HepG2 (cell line): Measurements from ENCODE around the gene DENND5A. TPM values are rescaled to one million over a fixed set of nuclear protein-coding genes. Genes with fewer than 3 reads are reported as not detected.

Experiments
- ATAC-seq: fragments of 200-7000 bp; cut with Tn5 transposase; 3 replicates; pipeline ENCODE4 v1.9.1; 2020; ENCODE audit warnings: mild to moderate bottlenecking, moderate library complexity
- BruUV-seq: library from RNA; stranded (reverse); fragments of 400-500 nt; replicated peaks from 2 replicates; lab custom pipeline; 2021; lab: Mats Ljungman, UMichigan
- CTCF ChIA-PET: fragments of 300-600 bp; formaldehyde crosslinking; extraction: SDS; loops from one replicate; lab custom pipeline; 2021; ENCODE audit warnings: low total read pairs, inconsistent platforms, low intra/inter-chr PET ratio; lab: Yijun Ruan, JAX
- POLR2A ChIA-PET: fragments of 350-600 bp; sonication (Branson Sonifier 250); formaldehyde crosslinking; loops from one replicate; lab custom pipeline; 2020; ENCODE audit warnings: antibody characterized with exemption, inconsistent platforms; lab: Yijun Ruan, JAX
- DNase-seq: peaks from one replicate; pipeline ENCODE4 v3.0.0-alpha.2; 2015; ENCODE audit warnings: low spot score
- FAIRE-seq: peaks from 3 replicates; lab custom pipeline; 2011; peaks lifted over from hg19 to GRCh38; lab: Jason Lieb, UNC
- H2AFZ ChIP-seq: one replicate; pipeline ENCODE4 v1.6.1; 2011; ENCODE audit warnings: low read length, inconsistent platforms
- H3K27ac ChIP-seq: fragments of 300-600 bp; 3 replicates; pipeline ENCODE4 v1.8.0; 2011; ENCODE audit warnings: mixed run types, mild to moderate bottlenecking, mixed read lengths, low read length, inconsistent platforms; ENCODE audit not compliant: insufficient read depth; ENCODE audit errors: extremely low read length
- H3K27me3 ChIP-seq, 2 experiments: fragments of 200-600 bp in 1 of 2; 2 replicates in 1 of 2; 3 replicates in 1 of 2; pipeline versions ENCODE4 v1.6.0 to v1.8.0; 2011; ENCODE audit warnings: low read length in 2 of 2, mild to moderate bottlenecking in 2 of 2, moderate library complexity in 2 of 2, inconsistent platforms in 1 of 2; ENCODE audit not compliant: insufficient read depth in 2 of 2, control insufficient read depth in 1 of 2
- H3K36me3 ChIP-seq, 2 experiments: fragments of 200-600 bp in 1 of 2; replicated peaks in 1 of 2; 2 replicates in 1 of 2; 3 replicates in 1 of 2; pipeline versions ENCODE4 v1.5.1 to v1.8.0; 2011; ENCODE audit warnings: low read length in 2 of 2, inconsistent platforms in 1 of 2; ENCODE audit not compliant: insufficient read depth in 2 of 2, control insufficient read depth in 1 of 2
- H3K4me1 ChIP-seq: 2 replicates; pipeline ENCODE4 v1.5.1; 2012; ENCODE audit warnings: low read length, inconsistent platforms; ENCODE audit not compliant: insufficient read depth
- H3K4me2 ChIP-seq: 2 replicates; pipeline ENCODE4 v1.6.0; 2011; ENCODE audit warnings: low read depth, low read length, inconsistent platforms
- H3K4me3 ChIP-seq, 3 experiments: fragments of 200-600 bp in 1 of 3; sonication (generic), shearing (Covaris generic) in 1 of 3; replicated peaks in 1 of 3; 2 replicates each; pipeline ENCODE4 v1.5.1; 2011 to 2016; ENCODE audit warnings: low read length in 3 of 3, inconsistent platforms in 2 of 3, low read depth in 2 of 3, mild to moderate bottlenecking in 2 of 3, control low read depth in 1 of 3, mixed read lengths in 1 of 3; ENCODE audit not compliant: insufficient read depth in 1 of 3
- H3K79me2 ChIP-seq: one replicate; pipeline ENCODE4 v1.6.1; 2011; ENCODE audit warnings: low read length, inconsistent platforms; ENCODE audit not compliant: insufficient read depth
- H3K9ac ChIP-seq: 2 replicates; pipeline ENCODE4 v1.6.0; 2011; ENCODE audit warnings: mild to moderate bottlenecking, low read depth, low read length, inconsistent platforms; ENCODE audit not compliant: insufficient read depth
- H3K9me3 ChIP-seq: 2 replicates; pipeline ENCODE4 v1.5.1; 2012; ENCODE audit warnings: mild to moderate bottlenecking, low read length
- H4K20me1 ChIP-seq: 2 replicates; pipeline ENCODE4 v1.6.0; 2011; ENCODE audit warnings: inconsistent platforms, mild to moderate bottlenecking, low read length, moderate library complexity; ENCODE audit not compliant: insufficient read depth
- CSRNP2 ChIP-seq: sonication (generic); formaldehyde crosslinking; conservative IDR thresholded peaks from 2 replicates; pipeline ENCODE4 v1.8.0; 2022; ENCODE audit warnings: low read depth, missing genetic modification reagents
- JUN ChIP-seq: sonication (generic); formaldehyde crosslinking; IDR thresholded peaks from 2 replicates; pipeline ENCODE4 v1.4.0; 2020; ENCODE audit warnings: mild to moderate bottlenecking, missing genetic modification reagents
- LRRFIP1 ChIP-seq: sonication (generic); formaldehyde crosslinking; conservative IDR thresholded peaks from 2 replicates; pipeline ENCODE4 v1.4.0; 2020; ENCODE audit warnings: missing genetic modification reagents
- NBN ChIP-seq: fragments of 450-650 bp; conservative IDR thresholded peaks from 2 replicates; pipeline ENCODE4 v1.6.1; 2017
- POGZ ChIP-seq: sonication (generic); formaldehyde crosslinking; IDR thresholded peaks from 2 replicates; pipeline ENCODE4 v1.4.0; 2020; ENCODE audit warnings: mild to moderate bottlenecking, missing genetic modification reagents
- RBM22 ChIP-seq: fragments of 200-400 bp; formaldehyde crosslinking; optimal IDR thresholded peaks from 2 replicates; pipeline ENCODE3; 2017; ENCODE audit warnings: mild to moderate bottlenecking, low read length, moderate library complexity
- SATB2 ChIP-seq: sonication (generic); formaldehyde crosslinking; IDR thresholded peaks from 2 replicates; pipeline ENCODE4 v1.5.0; 2020; ENCODE audit warnings: missing genetic modification reagents
- TFDP2 ChIP-seq: sonication (generic); formaldehyde crosslinking; IDR thresholded peaks from 2 replicates; pipeline ENCODE4 v1.4.0; 2020; ENCODE audit warnings: missing genetic modification reagents
- XBP1 ChIP-seq: sonication (generic); formaldehyde crosslinking; IDR thresholded peaks from 2 replicates; pipeline ENCODE4 v1.5.0; 2020; ENCODE audit warnings: missing genetic modification reagents
- YEATS4 ChIP-seq: sonication (generic); formaldehyde crosslinking; IDR thresholded peaks from 2 replicates; pipeline ENCODE4 v1.4.0; 2020; ENCODE audit warnings: missing genetic modification reagents, borderline replicate concordance
- ZBTB42 ChIP-seq: sonication (generic); formaldehyde crosslinking; IDR thresholded peaks from 2 replicates; pipeline ENCODE4 v1.5.0; 2020; ENCODE audit warnings: mild to moderate bottlenecking, missing genetic modification reagents
- ZNF253 ChIP-seq: sonication (generic); formaldehyde crosslinking; IDR thresholded peaks from 2 replicates; pipeline ENCODE4 v1.8.0; 2022; ENCODE audit warnings: mild to moderate bottlenecking, missing genetic modification reagents, borderline replicate concordance
- ZNF335 ChIP-seq: sonication (generic); formaldehyde crosslinking; IDR thresholded peaks from 2 replicates; pipeline ENCODE4 v1.4.0; 2020; ENCODE audit warnings: missing genetic modification reagents
- ZNF484 ChIP-seq: sonication (generic); formaldehyde crosslinking; IDR thresholded peaks from 2 replicates; pipeline ENCODE4 v1.5.1; 2020; ENCODE audit warnings: mild to moderate bottlenecking, low read depth, missing genetic modification reagents, borderline replicate concordance
- ZNF746 ChIP-seq: sonication (generic); formaldehyde crosslinking; IDR thresholded peaks from 2 replicates; pipeline ENCODE4 v1.8.0; 2022; ENCODE audit warnings: mild to moderate bottlenecking, missing genetic modification reagents
- ZNF790 ChIP-seq: sonication (generic); formaldehyde crosslinking; IDR thresholded peaks from 2 replicates; pipeline ENCODE4 v1.8.0; 2022; ENCODE audit warnings: missing genetic modification reagents, mild to moderate bottlenecking, borderline replicate concordance
- ZSCAN29 ChIP-seq: sonication (generic); formaldehyde crosslinking; conservative IDR thresholded peaks from 2 replicates; pipeline ENCODE4 v1.4.0; 2020; ENCODE audit warnings: mild to moderate bottlenecking, missing genetic modification reagents
- WGBS: methylation state at CpG from one replicate; pipeline ENCODE4 v1.1.6; 2017; ENCODE audit warnings: low lambda C conversion rate; 5-methylcytosine and 5-hydroxymethylcytosine counted together
- in situ Hi-C: cut with HindIII; loops from 2 replicates; pipeline ENCODE4 v1.10.0; 2017; ENCODE audit warnings: low pct_unique_long_range_greater_than_20kb; ENCODE audit not compliant: extremely low pct_ligation_motif_present
- intact Hi-C: fragments of 100-400 bp; cut with micrococcal nuclease; formaldehyde crosslinking; loops from one replicate; pipeline ENCODE4 v1.10.0; 2022; ENCODE audit not compliant: unreplicated experiment
- polyA plus RNA-seq, 8 experiments: library from polyadenylated mRNA; depleted of rRNA in 3 of 8; stranded (reverse) in 7 of 8; unstranded in 1 of 8; fragments of >200 nt; fragmentation: Illumina TruSeq in 4 of 8; extraction: Trizol in 4 of 8; gene quantifications; 2 replicates each; pipeline versions ENCODE4 v1.2.1 to v1.2.3, GENCODE V29; 2011 to 2016; ENCODE audit warnings: low read depth in 4 of 8, missing spikeins in 1 of 8, mixed read lengths in 1 of 8; ENCODE audit not compliant: insufficient read depth in 1 of 8
- total RNA-seq, 5 experiments: library from RNA; depleted of rRNA; stranded (reverse); fragments of >200 nt; fragmentation: Illumina TruSeq; extraction: Trizol; gene quantifications; 2 replicates each; pipeline ENCODE4 v1.2.3, GENCODE V29; 2016; ENCODE audit warnings: low read depth in 1 of 5

Gene DENND5A
- total and polyA plus RNA-seq, 2 of the 13 experiments (the other 11 are each of a cell fraction or from before 2014, with no cell fraction given): 63.3 to 145 TPM

DNA sequence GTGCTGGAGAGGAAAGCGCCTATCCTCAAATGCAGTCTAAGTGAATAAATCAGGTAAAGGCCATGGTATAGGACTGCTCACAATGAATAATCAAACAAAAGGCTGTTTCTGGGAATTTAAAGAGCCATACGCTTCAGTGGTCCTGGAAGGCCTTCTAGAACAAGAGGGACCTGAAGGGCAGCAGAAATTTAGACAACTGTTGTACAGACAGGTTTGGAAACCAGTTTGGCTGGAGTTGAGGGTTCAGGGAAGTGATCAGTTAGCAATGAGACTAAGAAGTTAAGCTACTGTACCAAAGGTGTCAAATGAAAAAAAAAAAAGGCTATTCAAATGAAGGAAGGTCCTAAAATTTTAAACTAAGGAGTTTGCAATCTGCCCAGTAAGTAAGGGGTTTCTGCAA is 117.1 kb downstream of the DENND5A start (continued):
- TF ChIP-seq POGZ (CRISPR knock-in tag) (no peak), TFDP2 (no peak), CSRNP2 (no peak), ZNF746 (no peak), JUN (CRISPR knock-in tag) (no peak), LRRFIP1 (CRISPR knock-in tag) (no peak), RBM22 (no peak), ZNF335 (CRISPR knock-in tag) (no peak)

DNA sequence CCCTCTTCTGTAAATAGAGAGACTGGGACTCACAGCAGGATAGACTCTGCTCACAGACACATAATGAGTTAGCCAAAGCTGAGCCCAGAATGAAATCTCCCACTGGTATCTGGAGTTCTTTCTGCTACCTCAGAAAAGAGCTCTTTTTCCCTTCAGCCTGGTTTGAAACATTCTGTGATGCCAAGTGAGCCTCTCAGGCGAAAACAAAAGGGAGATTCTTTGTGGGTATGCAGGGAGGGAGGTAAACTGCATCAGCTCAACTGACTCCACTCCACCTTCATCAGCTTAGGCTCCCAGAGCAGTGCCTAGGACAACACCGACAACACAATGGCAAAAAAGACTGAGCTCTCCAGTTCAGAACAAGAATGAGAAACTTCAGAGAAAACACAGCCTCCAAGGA is 118.7 kb downstream of the DENND5A start:
- Histone ChIP-seq H4K20me1 (no peaks in the 10 kb centered on the region), H3K79me2 (no peaks in the 10 kb centered on the region), H3K9me3 (no peaks in the 10 kb centered on the region), H3K4me3 (no peak overlapping the region), H3K4me1 (no peaks in the 10 kb centered on the region), H3K36me3 (peaks cover 52 to 91% of the 10 kb centered on the region in 2 experiments), H3K9ac (no peak overlapping the region), H3K4me2 (no peak overlapping the region), H2AFZ (no peak overlapping the region), H3K27me3 (no peaks in the 10 kb centered on the region), H3K27ac (no peak overlapping the region)
- WGBS: 93% methylated on average over 2 of the region's 2 CpGs
- POLR2A ChIA-PET: no interaction called here
- BruUV-seq: no TSS peak
- FAIRE-seq (no peak), DNase-seq (no peak), ATAC-seq (no peak)
- in situ Hi-C loops: no loop called here
- TF ChIP-seq ZNF790 (CRISPR knock-in tag) (no peak), SATB2 (CRISPR knock-in tag) (no peak), YEATS4 (CRISPR knock-in tag) (no peak), ZNF484 (CRISPR knock-in tag) (no peak), ZNF253 (no peak), NBN (no peak), ZBTB42 (CRISPR knock-in tag) (no peak), ZSCAN29 (no peak), XBP1 (no peak)
- CTCF ChIA-PET: no interaction called here
- intact Hi-C loops: no loop called here
